ENCODE results near the gene NDUFS6.

Gene NDUFS6

DNA sequence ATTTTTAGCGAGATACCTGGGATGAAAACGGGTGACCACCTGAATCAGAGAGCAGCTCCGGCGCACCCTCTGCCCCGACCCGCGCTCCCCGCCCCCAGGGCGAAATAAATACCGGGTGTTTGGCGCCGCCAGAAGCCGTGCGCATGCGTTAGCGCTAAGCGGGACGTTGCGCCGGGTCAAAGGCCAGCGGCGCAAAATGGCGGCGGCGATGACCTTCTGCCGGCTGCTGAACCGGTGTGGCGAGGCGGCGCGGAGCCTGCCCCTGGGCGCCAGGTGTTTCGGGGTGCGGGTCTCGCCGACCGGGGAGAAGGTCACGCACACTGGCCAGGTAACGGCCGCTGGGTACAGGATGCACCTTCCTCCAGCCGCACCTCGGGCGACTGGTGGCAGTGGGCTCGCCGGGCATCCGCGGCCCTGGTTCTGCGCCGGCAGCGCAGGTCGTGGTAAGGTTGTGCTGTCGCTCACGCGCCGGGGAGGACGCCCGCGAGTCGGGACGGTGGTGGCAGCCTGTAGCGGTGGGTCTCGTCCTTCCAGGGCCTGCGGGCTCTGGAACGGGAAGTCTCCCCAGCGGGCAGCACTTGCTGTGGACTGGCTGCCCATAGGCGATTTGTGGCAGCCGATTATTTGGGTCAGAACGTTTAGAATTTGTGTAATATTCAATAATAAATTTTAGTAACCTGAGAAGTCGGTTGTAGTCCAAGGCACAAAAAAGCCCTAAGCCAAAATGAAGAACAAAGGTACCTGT is at the start of gene NDUFS6:
Gene NDUFS6, plus strand, starts transcription at position 186 of the 745 bp plus-strand sequence. Its CDS starts 11 bp downstream, at position 197.
- peak; percentile 60 to 69 for DNase-seq (ENCODE audit: low read depth in 2 of 2)

DNA sequence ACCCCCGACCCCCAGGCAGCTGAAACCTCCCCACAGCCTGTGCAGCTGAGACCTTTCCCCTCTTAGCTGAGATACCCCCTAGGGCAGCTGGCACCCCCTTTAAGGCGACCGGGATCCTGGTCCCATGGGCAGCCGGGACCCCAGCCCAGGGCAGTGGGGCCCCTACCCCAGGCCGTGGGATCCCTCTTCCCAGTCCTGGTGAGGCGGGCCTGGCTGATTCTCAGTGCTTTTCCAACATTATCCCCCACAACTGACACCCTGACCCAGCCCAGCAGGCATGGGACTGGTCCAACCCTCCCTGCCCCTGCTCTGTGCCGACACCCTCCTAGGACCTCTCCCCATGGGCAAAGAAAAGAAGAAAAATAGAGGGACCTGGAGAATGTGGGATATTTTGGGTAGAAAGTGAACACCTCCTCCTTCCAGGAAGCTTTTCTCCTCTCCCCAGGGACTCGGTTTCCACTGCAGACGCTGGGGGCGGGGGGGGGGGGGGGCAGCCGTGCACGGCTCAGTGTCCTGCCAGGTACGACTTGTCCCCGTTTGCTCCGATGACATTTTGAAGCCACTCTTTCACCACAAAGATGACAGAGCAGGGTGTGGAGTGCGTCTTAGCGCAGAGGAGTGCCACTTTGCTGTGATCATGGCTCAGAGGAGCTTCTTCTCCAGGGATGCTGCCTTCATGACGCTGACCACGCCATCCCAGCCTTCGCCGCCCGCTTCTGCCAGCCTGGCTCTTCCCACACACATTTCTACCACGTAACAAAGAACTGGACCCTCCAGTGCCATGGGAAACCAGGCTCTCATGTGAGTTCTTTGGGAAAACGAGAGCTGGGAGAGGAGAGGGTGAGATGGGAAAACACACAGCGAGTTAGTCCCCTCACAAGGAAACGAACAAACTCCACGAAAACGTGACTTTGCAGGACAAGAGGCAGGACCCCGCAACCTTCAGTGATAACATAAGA is 49.1 kb upstream of the NDUFS6 start:
- DNase-seq (ENCODE audit: low read depth in 2 of 2): no peak

DNA sequence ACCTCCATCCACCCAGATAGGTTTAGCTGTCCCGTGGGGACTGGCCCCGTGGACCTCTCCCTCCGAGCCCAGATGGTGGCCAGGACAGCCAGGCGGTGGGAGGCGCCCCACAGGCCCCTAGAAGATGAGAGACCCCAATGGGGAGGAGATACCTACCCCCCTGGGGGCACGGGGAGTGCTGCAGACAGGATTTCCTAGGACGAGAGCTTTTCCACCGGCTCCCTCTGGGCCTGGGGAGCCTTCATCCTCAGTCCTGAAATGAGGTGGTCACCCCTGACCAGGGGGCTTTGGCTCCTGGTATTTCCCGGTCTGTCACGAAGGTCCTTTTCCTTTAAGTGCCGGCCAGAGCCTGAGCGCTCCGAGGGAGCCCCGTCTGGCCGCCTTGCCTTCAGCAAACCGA is 48.3 kb upstream of the NDUFS6 start:
- DNase-seq (ENCODE audit: low read depth in 2 of 2): no peak

DNA sequence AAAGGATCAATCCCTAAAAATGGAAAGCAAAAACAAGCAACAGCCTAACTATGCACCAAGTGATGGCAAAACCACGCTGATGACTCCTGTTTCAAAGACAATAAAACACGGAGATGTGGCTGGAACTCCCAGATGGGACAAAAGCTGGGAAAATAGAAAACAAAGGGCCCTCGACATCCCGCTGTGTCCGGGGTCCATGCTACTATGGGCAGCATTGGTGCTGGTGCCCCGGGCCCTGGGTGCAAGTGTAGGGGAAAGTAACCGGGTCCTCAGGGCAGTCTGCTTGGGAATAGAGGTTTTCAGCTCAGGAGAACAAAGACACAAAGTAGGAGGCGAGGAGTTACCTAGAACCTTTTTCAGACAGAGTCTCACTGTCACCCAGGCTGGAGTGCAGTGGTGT is 47.7 kb upstream of the NDUFS6 start:
- no peak for DNase-seq (ENCODE audit: low read depth in 2 of 2)

DNA sequence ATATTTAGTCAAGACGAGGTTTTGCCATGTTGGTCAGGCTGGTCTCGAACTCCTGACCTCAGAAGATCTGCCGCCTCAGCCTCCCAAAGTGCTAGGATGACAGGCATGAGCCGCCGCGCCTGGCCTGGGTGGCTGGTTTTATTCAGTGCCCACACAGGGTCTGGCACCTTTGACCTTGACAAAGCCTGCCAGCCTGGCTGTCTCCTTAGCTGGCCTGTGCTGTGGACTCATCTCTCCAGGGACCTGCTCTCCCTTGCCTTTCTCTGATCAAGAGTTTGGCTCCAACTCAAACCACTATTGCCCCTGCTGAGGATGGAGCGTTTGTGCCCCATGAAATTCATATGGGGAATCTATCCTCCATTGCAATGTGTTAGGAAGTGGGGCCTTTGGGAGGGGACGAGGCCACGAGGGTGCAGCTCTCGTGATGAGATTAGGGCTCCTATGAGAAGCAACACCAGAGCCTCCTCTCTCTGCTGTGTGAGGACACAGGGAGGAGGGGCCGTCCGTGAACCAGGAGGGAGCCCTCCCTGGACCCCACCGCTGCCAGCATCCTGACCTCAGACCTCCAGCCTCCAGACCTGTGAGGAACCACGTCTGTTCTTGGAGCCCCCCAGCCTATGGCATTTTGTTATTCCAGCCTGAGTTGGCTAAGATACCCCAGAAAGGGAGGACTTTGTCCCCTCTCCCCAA is 46.5 kb upstream of the NDUFS6 start:
- no peak for DNase-seq (ENCODE audit: low read depth in 2 of 2)

DNA sequence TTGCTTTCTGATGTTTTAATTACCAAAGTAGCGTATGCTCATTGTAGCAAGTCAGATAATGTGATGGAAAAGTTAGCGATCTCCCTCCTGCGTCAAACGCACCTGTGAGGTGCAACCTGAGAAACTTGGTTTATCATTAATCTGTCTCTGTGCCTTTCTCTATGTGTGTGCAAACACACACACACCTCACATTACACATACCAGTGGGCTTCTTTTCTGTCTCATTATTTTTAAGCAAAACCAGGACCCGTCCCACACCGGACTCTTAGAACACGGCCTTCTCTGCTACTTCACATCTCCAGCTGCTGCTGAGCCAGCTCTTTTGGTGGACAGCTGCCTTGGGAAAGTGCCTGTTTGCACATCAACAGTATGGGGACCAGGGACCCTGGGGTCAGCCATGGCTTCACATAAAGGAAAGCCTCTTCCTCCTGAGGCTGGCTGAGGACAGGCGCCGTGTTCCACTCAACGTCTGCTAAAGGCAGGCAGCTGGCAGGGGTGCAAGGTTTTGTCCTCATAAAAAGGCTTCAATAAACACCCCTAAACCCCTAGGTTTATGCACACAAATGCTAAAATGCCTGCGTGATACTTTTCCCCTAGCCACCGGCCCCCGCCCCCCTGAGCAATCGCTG is 45.8 kb upstream of the NDUFS6 start:
- no peak for DNase-seq (ENCODE audit: low read depth in 2 of 2)

DNA sequence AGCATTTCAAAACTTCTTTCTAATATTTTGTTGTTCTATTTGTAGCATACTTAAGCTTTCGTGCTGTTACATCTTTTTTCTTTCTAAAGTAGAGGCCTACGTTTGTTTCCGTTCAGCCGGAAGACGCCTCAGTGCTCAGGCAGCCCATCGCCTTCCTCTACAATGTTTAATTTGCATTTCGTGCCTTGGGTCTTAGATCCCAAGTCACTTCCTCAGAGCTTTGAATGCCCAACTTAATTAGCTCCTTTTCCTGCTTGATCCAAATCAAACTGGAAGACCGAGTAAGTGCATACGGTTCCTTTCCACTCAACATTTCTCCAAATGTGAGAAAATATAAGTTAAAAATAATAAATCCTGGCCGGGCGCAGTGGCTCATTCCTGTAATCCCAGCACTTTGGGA is 44.7 kb upstream of the NDUFS6 start:
- no peak for DNase-seq (ENCODE audit: low read depth in 2 of 2)

DNA sequence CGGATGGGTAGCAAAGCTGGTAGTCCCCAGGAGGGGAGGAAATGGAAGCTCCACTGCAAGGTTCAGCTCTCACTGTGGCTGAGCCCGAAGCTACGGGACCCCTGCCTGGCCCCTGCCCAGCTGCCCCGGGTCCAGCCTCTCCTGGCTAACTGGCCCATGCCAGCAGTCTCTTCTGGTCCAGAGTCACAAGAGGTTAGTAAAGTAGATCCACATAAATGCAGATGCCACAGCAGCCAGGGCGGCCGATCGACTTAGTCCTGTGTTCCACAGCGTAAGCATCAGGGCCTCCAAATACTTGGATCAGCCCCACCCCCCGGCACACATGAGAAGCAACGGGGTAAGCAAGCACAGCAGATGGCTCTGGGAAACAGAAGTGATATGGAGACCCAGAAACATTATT is 43.7 kb upstream of the NDUFS6 start:
- DNase-seq (ENCODE audit: low read depth in 2 of 2): no peak

DNA sequence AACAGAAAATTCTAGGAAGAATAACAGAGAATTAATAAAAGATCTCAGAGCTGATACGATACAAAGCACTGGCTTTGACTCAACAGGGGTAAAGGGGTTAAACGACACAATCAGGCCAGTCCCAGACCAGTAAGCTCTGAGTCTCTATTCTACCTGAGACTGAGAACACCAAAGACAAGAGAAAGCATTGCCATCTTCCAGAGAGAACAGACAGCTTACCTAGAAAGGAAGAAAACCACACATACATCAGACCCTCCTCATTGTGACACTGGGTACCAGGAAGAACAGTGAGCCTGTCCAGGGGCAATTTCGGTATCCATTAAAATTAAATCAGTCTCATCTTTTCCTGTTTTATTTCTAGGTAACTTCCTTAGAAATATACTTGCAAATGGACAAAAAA is 42.6 kb upstream of the NDUFS6 start:
- no peak for DNase-seq (ENCODE audit: low read depth in 2 of 2)

DNA sequence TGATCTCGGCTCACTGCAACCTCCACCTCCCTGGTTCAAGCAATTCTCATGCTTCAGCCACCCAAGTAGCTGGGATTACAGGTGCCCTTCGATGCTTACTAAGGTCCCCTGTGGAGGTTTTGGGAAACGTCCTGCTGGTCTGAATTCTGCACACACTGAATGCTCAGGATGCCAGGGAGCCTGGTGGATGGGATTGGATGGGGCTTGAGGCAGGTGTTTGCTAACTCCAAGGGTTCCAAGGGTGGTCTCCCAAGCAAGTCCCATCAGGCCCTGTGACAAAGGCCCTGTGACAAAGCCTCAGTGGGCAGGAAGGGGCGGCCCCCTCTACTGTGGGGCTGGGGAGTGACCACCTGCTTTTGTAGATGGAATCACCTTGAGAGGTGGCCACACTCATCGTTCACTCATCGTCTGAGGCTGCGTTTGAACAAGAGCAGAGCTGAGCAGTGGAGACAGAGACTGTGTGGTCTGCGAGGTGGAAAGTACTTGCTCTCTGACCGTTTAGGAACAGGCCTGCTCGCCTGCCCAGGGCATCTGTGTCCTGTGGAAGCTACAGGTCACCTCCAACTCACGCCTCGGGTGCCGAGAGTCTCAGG is 41.7 kb upstream of the NDUFS6 start:
- no peak for DNase-seq (ENCODE audit: low read depth in 2 of 2)

DNA sequence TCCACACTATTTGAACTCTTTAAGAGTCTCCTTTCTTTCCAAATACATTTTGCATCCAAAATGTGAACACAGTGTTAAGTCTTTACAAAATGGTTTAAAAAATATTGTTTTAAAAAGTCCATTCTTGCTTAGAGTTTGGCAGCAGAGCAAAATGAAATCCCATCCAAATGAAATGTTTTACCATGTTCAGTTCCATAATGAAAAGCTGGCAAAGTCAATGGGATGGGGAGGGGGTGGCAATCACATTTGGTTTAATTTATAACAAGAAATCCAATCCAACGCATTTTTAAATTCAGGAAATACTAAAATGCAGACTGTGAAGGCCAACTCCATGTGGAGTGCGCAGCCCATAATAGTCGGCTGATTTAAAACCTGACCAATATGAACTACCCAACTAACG is 41.0 kb upstream of the NDUFS6 start:
- DNase-seq (ENCODE audit: low read depth in 2 of 2): no peak

DNA sequence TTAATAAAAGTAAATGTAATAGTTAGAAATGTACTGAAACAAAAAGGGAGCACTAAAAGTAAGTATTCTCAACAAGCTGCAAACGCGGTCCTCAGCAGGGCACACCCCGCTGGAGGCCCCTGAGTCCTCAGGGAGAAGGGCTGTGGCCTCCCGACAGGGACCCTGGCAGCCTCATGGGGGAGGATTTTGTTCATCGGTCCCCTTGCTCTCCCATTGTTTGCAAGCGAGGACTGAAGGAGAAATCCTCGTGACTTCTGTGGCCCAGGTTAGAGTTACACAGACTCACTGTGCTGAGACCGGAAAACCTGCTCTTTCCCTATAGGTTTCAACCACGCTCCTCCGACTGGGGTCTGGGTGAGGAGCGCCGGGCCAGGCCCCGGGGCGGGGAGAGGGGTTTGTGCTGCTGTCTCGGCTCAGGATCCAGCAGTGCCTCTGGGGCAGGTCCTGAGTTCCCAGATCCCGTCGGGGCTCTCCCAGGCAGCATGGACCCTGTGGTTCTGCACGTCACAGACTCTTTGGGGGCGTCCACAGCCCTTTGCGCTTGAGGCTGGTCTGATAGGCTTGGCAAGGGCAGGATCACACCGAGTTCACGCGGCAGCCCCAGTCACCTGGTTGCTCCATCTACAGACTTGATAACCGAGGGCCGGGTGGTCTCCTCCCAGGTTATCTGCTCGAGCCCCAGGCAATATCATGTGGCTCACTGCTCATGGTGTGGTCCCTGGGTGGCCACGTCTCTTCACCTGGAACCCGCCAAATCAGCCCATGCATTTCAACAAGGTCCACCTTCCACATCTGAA is 40.4 kb upstream of the NDUFS6 start:
- no peak for DNase-seq (ENCODE audit: low read depth in 2 of 2)

DNA sequence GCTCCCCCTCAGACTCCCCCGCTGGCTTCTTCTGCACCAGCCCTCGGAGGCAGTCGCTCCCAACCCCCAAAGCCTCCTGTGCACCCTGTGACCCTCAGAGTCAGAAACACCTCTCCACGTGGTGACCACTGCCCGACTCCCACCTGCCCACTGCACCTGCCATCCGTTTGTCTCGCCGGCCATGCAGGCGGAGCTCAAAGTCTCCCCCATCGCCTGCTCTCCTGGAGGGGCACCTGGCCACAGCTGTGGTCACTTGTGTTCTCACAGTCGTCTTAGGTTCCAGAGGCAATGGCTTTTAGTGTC is 39.8 kb upstream of the NDUFS6 start:
- no peak for DNase-seq (ENCODE audit: low read depth in 2 of 2)

DNA sequence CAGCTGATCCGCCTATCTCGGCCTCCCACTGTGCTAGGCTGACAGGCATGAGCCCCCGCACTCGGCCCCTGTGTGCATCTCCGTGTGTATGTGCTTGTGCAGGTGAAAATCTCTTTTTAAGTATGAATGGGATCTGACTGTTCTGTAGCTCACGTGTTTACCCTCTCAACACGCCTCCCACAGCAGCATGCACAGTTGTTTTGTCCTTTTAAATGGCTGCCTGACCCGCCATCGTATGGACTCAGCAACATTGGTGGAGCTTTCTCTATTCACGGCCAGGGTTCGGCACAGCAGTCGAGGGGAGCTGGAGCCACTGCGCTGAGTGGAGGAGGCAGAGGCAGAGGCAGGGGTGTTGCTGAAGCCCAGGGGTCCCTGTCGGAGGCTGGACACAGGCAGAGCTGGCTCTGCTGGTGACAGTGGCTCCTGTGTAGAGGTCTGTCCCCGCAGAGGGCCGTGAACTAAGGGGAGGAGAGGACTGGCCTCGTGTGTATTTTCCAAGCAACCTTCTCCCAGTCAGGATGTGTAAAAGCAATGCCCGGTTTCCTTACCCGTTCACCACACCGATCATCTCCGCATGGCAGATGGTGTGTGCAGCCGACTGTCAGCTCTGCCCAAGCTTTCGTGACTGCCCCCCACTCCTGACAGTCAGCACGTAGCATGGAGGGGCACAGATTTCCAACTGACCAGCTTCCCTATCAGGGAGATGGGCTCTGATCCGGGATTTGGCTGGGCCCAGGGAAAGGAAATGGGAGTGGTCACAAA is 38.9 kb upstream of the NDUFS6 start:
- DNase-seq (ENCODE audit: low read depth in 2 of 2): no peak

DNA sequence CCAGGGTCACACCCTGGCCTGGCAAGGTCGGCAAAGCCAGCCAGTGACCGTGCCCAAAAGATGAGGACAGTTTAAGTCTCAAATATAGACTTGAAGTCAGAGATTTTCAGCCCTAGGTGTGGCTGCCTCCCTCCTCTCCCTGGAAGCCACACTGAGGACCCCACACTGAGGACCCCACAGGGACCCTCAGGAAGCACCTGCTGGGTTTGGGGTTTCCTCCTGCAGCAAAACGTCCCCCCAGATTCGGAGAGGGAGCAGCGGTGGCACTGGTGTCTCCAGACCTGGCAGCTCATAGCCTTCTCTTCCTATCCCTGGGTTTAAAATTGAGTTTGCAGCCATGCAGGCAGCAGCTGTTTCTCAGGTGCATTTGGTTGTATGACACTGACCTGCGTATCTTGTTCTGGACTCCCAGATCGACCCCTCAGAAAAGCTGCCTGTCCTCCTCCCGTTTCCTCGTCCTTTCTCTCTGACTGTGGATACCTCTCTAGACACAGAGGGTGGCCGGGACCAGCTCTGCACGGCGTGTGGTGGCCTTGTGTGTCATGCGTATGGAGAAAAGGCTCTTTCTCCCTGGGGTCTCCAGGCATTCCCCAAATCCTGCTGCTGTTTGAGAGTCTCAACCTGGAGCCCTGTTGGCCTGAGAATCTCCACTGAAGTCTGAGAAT is 38.2 kb upstream of the NDUFS6 start:
- no peak for DNase-seq (ENCODE audit: low read depth in 2 of 2)

DNA sequence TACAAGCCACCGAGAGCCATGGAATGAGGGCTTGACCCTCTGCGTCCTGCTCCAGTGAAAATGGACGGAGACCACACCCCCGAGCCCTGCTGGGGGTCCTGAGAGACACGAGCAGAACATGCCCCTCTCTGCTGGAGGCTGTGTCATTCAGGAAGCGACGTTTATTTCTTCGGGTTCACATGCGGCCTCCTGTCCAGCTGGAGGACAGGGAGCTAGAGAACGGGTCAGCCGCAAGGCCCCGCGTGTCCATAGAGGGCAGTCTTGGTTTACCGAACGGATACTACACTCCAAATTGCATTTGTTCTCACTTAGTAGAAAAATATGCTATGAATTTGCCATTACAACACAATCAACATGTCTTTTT is 37.7 kb upstream of the NDUFS6 start:
- peak in 1 of 2 experiments; percentile 11 for DNase-seq (ENCODE audit: low read depth in 2 of 2)

DNA sequence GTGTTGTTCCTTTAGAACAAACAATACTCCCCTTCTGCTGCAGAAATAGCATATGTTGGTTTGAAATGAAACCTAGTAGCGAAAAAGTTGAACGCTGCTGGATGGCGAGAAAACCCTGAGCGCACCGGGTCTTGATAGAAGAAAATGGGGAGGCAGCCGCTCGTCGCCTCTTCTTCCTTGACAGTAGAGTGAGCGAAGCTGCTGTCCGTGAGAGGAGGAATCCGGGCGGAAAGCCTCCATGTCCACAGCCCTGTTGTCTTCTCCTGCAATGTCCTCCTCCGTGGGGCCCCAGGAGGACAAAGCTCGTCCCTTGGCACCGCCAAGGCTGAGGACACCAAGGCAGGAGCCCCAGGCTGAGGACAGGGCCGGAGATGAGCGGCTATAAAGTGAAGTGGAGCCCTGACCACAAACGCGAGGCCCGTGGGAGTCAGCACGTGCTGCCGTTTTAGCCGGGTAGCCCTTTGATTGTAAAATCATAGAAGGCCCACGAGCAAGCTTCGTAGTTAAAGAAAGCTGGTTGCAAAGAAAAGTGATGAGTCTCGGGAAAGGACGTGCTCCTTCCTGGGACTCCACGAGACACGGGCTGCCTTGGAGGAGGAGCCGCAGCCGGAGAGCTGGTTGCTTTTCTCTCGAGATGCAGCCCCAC is 37.1 kb upstream of the NDUFS6 start:
- DNase-seq (ENCODE audit: low read depth in 2 of 2): no peak

DNA sequence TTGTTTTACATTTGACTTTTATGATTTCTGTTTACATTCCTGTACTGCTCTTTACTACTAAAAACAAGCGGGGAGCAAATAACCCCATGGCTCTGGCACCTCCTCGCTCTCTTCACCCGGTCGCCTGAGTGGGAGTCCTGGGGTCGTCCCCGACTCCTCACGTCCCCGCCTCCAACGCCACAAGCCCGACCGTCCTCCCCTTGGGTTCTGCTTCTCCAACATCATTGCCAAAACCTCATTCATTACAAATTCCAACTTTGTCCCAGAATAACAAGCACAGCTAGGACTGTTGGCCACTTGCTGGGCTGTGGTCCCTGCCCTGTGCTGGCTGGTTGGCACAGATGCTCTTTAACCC is 36.6 kb upstream of the NDUFS6 start:
- no peak for DNase-seq (ENCODE audit: low read depth in 2 of 2)
